OCI-LY3 (cell line): ENCODE results near the gene DVL2.

Experiments
- H2AFZ ChIP-seq: fragments of 200-600, 300-600 bp; shearing (Covaris generic); 2 replicates; pipeline ENCODE4 v1.6.0; 2014; ENCODE audit warnings: antibody characterized with exemption, low read depth, low read length
- H3K27ac ChIP-seq: fragments of 200-600, 300-600 bp; sonication (generic); 2 replicates; pipeline ENCODE4 v1.5.1; 2014; ENCODE audit warnings: mild to moderate bottlenecking, low read length, moderate library complexity, mixed read lengths
- H3K27me3 ChIP-seq: fragments of 200-600, 300-600 bp; sonication (generic); 2 replicates; pipeline ENCODE4 v1.6.1; 2014; ENCODE audit warnings: low read depth, low read length, mixed read lengths
- H3K36me3 ChIP-seq: fragments of 200-600, 300-600 bp; sonication (generic); replicated peaks from 2 replicates; pipeline ENCODE3; 2014; ENCODE audit warnings: low read depth, low read length, mixed read lengths
- H3K4me1 ChIP-seq: fragments of 300-600, 200-600 bp; sonication (generic); 2 replicates; pipeline ENCODE4 v1.6.1; 2014; ENCODE audit warnings: low read length, mixed read lengths
- H3K4me2 ChIP-seq: fragments of 200-600, 300-600 bp; sonication (generic); 2 replicates; pipeline ENCODE4 v1.6.1; 2014; ENCODE audit warnings: low read length, mixed read lengths
- H3K4me3 ChIP-seq: fragments of 300-600, 200-600 bp; sonication (generic); 2 replicates; pipeline ENCODE4 v1.5.1; 2014; ENCODE audit warnings: antibody characterized with exemption, mild to moderate bottlenecking, low read length, moderate library complexity
- H3K79me2 ChIP-seq: fragments of 300-600, 200-600 bp; shearing (Covaris generic); 2 replicates; pipeline ENCODE4 v1.6.1; 2014; ENCODE audit warnings: mild to moderate bottlenecking, low read length, mixed read lengths
- H3K9ac ChIP-seq: fragments of 300-600, 200-600 bp; shearing (Covaris generic); 2 replicates; pipeline ENCODE4 v1.6.0; 2014; ENCODE audit warnings: mild to moderate bottlenecking, low read length, moderate library complexity
- H3K9me3 ChIP-seq: fragments of 200-600, 300-600 bp; shearing (Covaris generic); 2 replicates; pipeline ENCODE4 v1.6.1; 2014; ENCODE audit warnings: low read length, mixed read lengths; ENCODE audit not compliant: insufficient read depth
- H4K20me1 ChIP-seq: fragments of 200-600, 300-600 bp; sonication (generic); 2 replicates; pipeline ENCODE4 v1.6.1; 2016; ENCODE audit warnings: low read length, mixed read lengths; ENCODE audit not compliant: insufficient read depth
- CTCF ChIP-seq: fragments of 200-600, 300-600 bp; sonication (generic); IDR thresholded peaks from 2 replicates; pipeline ENCODE4 v1.5.1; 2014; ENCODE audit warnings: antibody characterized with exemption, low read length, low read depth
- EZH2phosphoT487 ChIP-seq: fragments of 200-600 bp; shearing (Covaris generic); IDR thresholded peaks from 2 replicates; pipeline ENCODE4 v1.6.1; 2018; ENCODE audit warnings: antibody characterized with exemption, mixed run types, low read depth

DVL2 gene

DNA sequence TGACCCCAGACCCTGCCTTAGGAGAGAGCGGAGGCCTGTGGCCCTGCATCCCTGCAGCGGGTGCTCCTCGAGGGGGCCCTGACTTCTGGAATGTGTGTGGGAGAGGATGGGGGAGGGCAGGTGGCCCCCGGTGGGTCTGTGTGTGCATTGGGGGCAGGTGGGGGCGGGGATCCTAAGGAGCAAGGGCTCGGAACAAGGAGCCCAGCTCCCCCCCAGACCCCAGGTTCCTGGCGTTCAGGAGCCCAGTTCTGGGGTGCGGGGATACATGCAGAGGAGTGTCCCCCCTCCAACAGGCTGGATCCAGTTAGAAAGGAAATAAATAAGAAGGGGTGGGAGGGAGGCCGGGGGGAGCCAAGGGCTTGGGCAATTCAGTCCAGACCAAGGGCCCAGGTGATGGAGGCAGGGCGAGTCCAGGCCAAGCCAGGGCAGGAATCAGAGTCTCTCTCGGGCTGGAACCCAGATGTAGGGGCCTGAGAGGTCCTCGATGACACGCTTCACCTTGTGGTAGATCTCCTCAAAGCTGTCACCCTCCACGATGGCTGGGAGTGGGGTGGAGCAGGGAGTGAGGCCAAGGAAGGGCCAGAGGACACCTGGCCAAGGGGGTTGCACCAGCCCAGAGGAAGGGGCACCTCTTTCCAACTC lies 43.9 kb downstream of the DVL2 start:
- H3K79me2 ChIP-seq: no peaks in the 10 kb centered on the region
- no peak overlapping the region for H3K4me2 ChIP-seq
- no peak overlapping the region for H3K27ac ChIP-seq
- H3K36me3 ChIP-seq: no peaks in the 10 kb centered on the region
- no peaks in the 10 kb centered on the region for H3K9me3 ChIP-seq
- TF ChIP-seq CTCF (no peak), EZH2phosphoT487 (no peak)
- H4K20me1 ChIP-seq: no peaks in the 10 kb centered on the region
- H3K27me3 ChIP-seq: no peaks in the 10 kb centered on the region
- no peak overlapping the region for H2AFZ ChIP-seq
- no peak overlapping the region for H3K4me3 ChIP-seq
- no peak overlapping the region for H3K9ac ChIP-seq
- peaks cover 6% of the 10 kb centered on the region for H3K4me1 ChIP-seq

DNA sequence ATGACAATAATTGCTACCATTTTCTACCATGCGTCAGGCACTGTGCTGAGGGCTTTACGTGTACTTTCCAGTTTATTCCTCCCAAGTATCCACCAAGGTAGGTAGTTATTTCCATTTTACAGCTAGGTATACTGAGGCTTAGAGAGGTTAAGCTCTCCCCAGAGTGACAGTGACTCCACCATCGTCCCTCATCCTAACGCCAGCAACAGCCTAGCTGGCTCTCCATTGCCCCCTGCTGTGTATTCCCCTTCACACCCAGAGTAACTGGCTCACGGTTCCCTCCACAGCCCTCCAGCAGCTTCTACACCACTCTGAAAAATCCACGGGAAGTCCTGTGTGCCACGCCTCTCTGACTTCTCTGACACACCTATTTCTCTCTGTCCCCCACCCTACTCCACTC lies 48.1 kb downstream of the DVL2 start:
- H3K9ac ChIP-seq: no peak overlapping the region
- no peak overlapping the region for H3K4me3 ChIP-seq
- no peak for TF ChIP-seq EZH2phosphoT487
- TF ChIP-seq CTCF: no peak; the same call in 1 of the 2 replicates
- H3K27ac ChIP-seq: no peak overlapping the region
- no peaks in the 10 kb centered on the region for H3K27me3 ChIP-seq
- no peak overlapping the region for H3K4me2 ChIP-seq
- H3K9me3 ChIP-seq: no peaks in the 10 kb centered on the region
- H4K20me1 ChIP-seq: no peaks in the 10 kb centered on the region
- peaks cover 6% of the 10 kb centered on the region for H3K4me1 ChIP-seq
- no peaks in the 10 kb centered on the region for H3K36me3 ChIP-seq
- no peak overlapping the region for H2AFZ ChIP-seq
- no peaks in the 10 kb centered on the region for H3K79me2 ChIP-seq

GRCh38 chr17:7184647-7185046 lies 49.7 kb downstream of the DVL2 start:
- Histone ChIP-seq H3K9me3 (no peaks in the 10 kb centered on the region), H3K4me1 (peaks cover 6% of the 10 kb centered on the region), H3K4me2 (no peak overlapping the region), H3K79me2 (no peaks in the 10 kb centered on the region), H3K27me3 (no peaks in the 10 kb centered on the region), H3K27ac (no peak overlapping the region), H3K36me3 (no peaks in the 10 kb centered on the region), H3K4me3 (no peak overlapping the region), H3K9ac (no peak overlapping the region), H2AFZ (no peak overlapping the region), H4K20me1 (no peaks in the 10 kb centered on the region)
- TF ChIP-seq CTCF: no peak
- no peak for TF ChIP-seq EZH2phosphoT487

- Histone ChIP-seq H3K36me3 (no peaks in the 10 kb centered on the region), H3K9ac (no peak overlapping the region), H3K4me1 (peaks cover 6% of the 10 kb centered on the region), H4K20me1 (no peaks in the 10 kb centered on the region), H3K79me2 (no peaks in the 10 kb centered on the region), H3K27me3 (no peaks in the 10 kb centered on the region), H3K27ac (no peak overlapping the region), H3K9me3 (no peaks in the 10 kb centered on the region), H3K4me2 (no peak overlapping the region), H3K4me3 (no peak overlapping the region), H2AFZ (no peak overlapping the region)
- TF ChIP-seq CTCF: no peak
- no peak for TF ChIP-seq EZH2phosphoT487
Observed at GRCh38 chr17:7184091-7184488, 50.2 kb downstream of the DVL2 start.
